VCaP (cell line): ENCODE data around the gene PKNOX2.

Experiments
- H3K27ac ChIP-seq: fragments of 450-650 bp; 2 replicates; pipeline ENCODE4 v1.5.1; 2017
- CTCF ChIP-seq: fragments of 450-650 bp; conservative IDR thresholded peaks from 2 replicates; pipeline ENCODE4 v1.5.1; 2017; ENCODE audit warnings: mild to moderate bottlenecking, moderate library complexity

The PKNOX2 gene

GRCh38 chr11:125327518-125328224, 163.1 kb downstream of the PKNOX2 start:
- H3K27ac ChIP-seq: no peak overlapping the region
- no peak for TF ChIP-seq CTCF

- no peak for TF ChIP-seq CTCF
These were observed 163.7 kb downstream of the PKNOX2 start for GRCh38 chr11:125328225-125328580.

GRCh38 chr11:125329786-125330185, 165.2 kb downstream of the PKNOX2 start:
- TF ChIP-seq CTCF: no peak
- no peak overlapping the region for H3K27ac ChIP-seq

More at GRCh38 chr11:125328225-125328580, 163.7 kb downstream of the PKNOX2 start:
- no peak overlapping the region for H3K27ac ChIP-seq

GRCh38 chr11:125330462-125331325, 166.1 kb downstream of the PKNOX2 start:
- TF ChIP-seq CTCF: no peak
- H3K27ac ChIP-seq: no peak overlapping the region

GRCh38 chr11:125331357-125332035, 166.9 kb downstream of the PKNOX2 start:
- no peak overlapping the region for H3K27ac ChIP-seq
- no peak for TF ChIP-seq CTCF

- no peak for TF ChIP-seq CTCF
- H3K27ac ChIP-seq: no peak overlapping the region
These were observed 168.3 kb downstream of the PKNOX2 start for GRCh38 chr11:125332821-125333220.
